ENCODE data around the gene NFKB2.

The NFKB2 gene

GRCh38 chr10:102422545-102423129 lies 27.1 kb downstream of the NFKB2 start:
- DNase-seq (ENCODE audit: low read depth): peak; percentile 74

- no peak for DNase-seq (ENCODE audit: low read depth)
These were observed 28.0 kb downstream of the NFKB2 start for GRCh38 chr10:102423372-102423968.

GRCh38 chr10:102424145-102424544 lies 28.6 kb downstream of the NFKB2 start:
- DNase-seq (ENCODE audit: low read depth): no peak

GRCh38 chr10:102424916-102425315 lies 29.4 kb downstream of the NFKB2 start:
- no peak for DNase-seq (ENCODE audit: low read depth)

DNA sequence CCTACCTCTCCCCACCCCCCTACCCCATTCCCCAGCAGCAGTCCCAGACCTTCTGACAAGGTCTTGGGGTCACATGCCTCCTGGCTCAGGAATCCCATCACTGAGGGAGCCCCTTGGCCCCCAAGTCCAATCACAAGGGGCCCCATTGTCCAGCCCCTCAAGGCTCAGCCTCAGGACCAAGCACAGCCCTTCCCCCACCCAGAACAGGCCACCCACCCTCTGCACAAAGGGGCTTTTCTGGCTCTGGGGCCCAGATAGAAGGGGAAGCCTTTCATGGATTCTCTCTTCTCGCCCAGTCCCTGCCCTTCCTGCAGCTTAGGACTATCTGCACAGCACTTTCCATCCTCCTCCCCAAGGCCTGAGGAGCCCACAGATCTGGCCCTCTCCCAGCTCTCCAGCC lies 29.9 kb downstream of the NFKB2 start:
- no peak for DNase-seq (ENCODE audit: low read depth)

DNA sequence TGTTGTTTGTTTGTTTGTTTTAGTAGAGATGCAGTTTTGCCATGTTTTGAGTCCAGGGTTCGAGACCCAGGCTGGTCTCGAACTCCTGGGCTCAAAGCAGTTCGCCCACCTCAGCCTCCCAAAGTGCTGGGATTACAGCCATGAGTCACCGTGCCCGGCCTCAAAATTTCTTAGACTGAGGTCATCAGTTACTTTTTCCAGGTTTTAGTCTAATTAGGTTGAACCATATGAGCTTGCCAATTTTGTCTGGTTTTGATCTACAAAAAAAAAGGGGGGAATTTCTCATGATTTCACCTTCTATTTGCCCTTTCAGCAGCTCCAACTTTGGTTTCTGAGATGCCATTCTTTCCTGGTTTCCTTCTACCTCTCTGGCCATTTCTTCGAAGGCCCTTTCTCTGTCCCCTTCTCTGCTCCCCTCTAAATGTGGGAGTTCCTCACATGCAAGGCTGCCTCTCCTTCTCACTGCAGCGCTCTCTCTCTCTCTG lies 31.3 kb downstream of the NFKB2 start:
- peak; percentile 53 for DNase-seq (ENCODE audit: low read depth)

DNA sequence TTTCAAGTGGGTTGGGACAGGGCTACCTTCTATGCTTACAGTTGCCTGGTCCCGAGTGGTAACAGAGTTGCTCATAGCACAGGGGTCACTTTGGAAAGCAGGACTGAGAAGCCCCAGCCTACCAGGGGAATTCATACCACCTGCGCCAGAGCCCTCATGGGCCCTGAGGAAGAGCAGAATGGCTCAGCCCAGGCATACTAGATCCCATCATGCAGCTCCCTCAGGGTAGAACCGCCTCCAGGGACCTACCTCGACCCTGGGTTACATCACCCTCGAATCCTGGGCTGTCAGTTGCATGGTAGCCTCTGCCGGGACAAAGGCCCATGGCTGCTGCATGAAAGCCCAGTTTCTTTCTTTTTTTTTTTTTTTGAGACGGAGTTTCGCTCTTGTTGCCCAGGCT lies 34.0 kb downstream of the NFKB2 start:
- DNase-seq (ENCODE audit: low read depth): no peak

DNA sequence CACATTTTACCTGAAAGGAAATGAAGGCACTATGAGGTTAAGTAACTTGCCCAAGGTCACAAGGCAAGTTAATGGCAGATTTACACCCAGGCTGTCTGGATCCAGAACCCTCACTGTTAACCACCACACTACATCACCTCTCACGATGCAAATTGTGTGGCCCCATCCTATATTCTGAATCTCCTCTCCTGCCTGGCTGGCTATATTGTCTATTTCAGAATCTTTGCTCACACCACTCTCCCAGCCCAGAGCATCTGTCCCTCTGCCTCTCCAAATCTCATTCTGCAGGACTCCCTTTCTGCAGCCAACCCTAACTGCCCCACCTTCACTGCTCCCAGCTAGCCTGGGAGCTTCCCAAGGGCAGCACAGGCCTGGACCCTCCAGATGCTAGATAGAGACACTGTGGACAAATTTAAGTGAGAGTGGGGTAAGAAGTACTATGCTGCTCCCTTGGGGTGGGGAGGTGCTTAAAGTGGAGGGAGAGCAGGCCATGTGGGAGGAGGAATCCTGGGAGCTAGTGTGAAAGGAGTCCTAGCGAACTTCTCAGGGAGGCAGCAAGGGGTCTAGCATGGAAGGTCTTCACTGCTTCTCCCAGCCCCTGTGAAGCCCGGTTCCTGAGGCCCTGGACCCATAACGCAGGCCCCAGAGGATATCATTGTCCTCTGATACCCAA lies 36.1 kb downstream of the NFKB2 start:
- DNase-seq (ENCODE audit: low read depth): peak; percentile 50

GRCh38 chr10:102432162-102432950 lies 36.9 kb downstream of the NFKB2 start, which contains the start of gene CUEDC2:
Gene CUEDC2, minus strand, starts transcription at chr10:102432574. Its CDS starts 7,386 bp downstream, at chr10:102425188.
- peak; percentile 97 for DNase-seq (ENCODE audit: low read depth)

- no peak for DNase-seq (ENCODE audit: low read depth)
These were observed 38.1 kb downstream of the NFKB2 start for GRCh38 chr10:102433619-102434046.

DNA sequence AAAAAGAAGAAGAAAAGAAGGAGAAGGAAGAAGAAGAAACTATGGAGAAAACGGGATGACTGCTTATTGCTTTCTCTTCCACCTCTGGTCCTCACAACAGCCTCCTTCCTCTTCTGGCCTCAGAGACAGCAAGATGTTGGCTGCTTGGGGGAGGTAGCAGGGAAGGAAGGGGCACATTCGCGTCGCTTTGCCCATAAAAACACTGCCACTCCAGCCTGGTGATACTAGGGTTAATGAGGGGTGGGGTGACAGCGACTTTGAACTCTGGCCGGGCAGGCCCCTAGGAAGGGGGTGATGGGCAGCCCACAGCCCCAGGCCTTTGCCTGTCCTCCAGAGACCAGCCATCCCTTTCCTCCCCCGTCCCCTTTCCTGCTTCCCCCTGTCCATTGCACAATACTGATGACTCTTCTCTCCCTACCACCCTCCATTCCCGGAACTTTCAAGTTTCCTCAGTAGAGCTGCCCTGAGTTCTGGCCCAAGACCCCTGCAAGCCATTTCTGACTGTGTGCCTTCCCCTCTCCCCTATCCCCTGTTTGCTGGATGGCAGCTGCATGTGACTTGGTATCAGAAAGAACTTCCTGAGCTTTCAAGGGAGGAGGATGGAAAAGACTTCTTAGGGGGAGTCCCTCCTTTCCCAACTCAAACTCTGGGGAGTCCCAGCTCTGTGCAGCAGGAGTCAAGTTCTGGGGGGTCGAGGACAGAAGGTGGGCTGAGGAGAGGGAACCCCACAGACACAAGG lies 39.1 kb downstream of the NFKB2 start:
- peak; percentile 56 for DNase-seq (ENCODE audit: low read depth)

GRCh38 chr10:102435133-102435497 lies 39.6 kb downstream of the NFKB2 start:
- no peak for DNase-seq (ENCODE audit: low read depth)

- no peak for DNase-seq (ENCODE audit: low read depth)
These were observed 40.2 kb downstream of the NFKB2 start for GRCh38 chr10:102435529-102436233.

- DNase-seq (ENCODE audit: low read depth): no peak
These were observed 40.8 kb downstream of the NFKB2 start for GRCh38 chr10:102436312-102436711.

- DNase-seq (ENCODE audit: low read depth): no peak
These were observed 42.0 kb downstream of the NFKB2 start for GRCh38 chr10:102437515-102437914.

- DNase-seq (ENCODE audit: low read depth): no peak
These were observed 42.9 kb downstream of the NFKB2 start for GRCh38 chr10:102438374-102438773.

DNA sequence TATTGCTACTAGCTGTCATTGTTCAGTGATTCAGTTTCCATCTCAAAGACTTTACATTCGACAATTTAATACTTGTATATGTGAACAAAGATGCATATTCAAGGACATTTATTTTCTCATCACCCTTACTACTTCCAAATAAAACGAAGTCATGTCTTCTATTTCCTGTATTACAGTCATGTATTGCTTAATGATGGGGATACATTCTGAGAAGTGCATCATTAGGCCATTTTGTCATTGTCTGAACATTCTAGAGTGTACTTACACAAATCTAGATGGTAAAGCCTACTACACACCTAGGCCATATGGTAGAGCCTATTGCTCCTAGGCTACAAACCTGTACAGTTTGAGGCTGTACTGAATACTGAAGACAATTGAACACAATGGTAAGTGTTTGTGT lies 49.3 kb downstream of the NFKB2 start:
- DNase-seq (ENCODE audit: low read depth): no peak

DNA sequence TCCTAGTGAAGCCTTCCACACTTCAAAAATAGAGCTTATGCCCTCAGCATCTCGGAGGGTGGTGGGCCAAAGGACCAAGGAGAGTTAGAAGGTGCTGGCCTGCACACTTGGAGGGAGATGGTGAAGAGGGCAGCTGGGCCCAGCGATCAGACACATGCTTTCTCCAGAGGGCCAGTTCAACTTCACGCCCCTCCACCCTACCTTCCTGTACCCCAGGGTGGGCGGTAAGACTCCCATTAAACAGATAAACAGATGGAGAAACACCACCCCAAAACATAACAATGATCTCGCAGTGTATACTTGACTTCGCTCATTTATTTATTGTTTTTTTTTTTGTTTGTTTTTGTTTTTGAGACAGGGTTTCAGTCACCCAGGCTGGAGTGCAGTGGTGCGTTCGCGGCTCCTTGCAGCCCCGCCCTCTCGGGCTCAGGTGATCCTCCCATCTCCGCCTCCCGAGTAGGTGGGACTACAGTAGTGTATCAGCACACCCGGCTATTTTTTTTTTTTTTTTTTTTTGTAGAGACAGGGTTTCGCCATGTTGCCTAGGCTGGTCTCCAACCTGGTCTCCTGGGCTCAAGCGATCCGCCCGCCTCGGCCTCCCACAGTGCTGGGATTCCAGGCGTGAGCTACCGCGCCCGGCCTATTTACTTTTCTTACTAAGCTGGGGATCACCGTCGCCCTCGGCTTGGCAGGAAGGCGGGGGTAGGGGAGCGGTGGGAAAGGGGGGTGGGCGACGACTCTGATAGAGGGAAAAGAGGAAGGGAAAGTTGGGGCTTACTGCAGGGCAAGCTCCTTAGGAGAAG lies 54.0 kb downstream of the NFKB2 start:
- DNase-seq (ENCODE audit: low read depth): peak; percentile 65

- no peak for DNase-seq (ENCODE audit: low read depth)
These were observed 54.5 kb downstream of the NFKB2 start for GRCh38 chr10:102450124-102450373.

DNA sequence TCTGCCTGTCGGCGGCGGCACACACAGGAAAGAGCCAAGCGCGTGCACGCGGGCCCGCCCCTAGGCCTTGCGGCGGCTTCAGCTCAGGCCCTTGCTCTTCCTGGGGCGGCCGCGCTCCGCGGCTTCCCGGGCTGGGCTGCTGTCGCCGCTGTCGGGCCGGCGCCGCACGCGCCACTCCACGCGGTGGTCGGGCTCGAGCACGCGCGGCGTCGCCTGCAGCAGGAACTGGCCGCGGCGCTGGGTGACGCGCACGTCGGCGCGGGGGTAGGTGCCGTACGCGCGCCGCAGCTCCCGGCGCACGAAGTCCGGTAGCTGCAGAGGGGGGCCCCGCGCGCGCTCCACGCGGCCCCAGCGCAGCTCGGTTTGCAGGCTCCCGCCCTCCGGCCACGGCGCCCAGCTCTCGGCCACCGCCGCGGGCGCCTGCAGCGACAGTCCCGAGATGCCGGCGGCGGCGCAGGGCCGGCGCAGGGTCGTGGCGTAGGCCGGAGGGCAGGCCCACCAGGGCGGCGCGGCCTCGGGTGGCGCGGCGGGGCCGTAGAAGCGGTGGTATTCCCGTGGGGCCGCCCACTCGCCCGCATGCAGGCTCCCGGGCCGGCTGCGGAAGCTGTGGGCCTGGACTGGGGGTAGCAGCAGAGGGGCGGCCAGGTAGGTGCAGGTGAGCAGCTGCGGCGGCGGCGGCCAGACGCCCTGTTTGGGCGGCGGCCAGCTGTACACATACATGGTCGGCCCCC lies 55.0 kb downstream of the NFKB2 start:
- peak; percentile 83 for DNase-seq (ENCODE audit: low read depth)
